Neural progenitor cell (in vitro differentiated cells): ENCODE measurements around the gene FGF22. TPM values are rescaled to one million over a fixed set of nuclear protein-coding genes. Genes with fewer than 3 reads are reported as not detected.

ENCODE experiments used
- DNase-seq: peaks from one replicate; pipeline ENCODE4 v3.0.0-alpha.2; 2016; ENCODE audit warnings: low spot score
- H2AFZ ChIP-seq: fragments of 200-600 bp; sonication (generic); replicated peaks from 2 replicates; pipeline ENCODE4 v1.6.1; 2016; ENCODE audit warnings: antibody characterized with exemption
- H3F3A ChIP-seq: fragments of 200-600 bp; sonication (generic); 2 replicates; pipeline ENCODE4 v1.6.1; 2016; ENCODE audit warnings: antibody characterized with exemption, low read depth
- H3K27ac ChIP-seq: fragments of 200-600 bp; sonication (generic); 2 replicates; pipeline ENCODE4 v1.5.1; 2016; ENCODE audit warnings: mild to moderate bottlenecking
- H3K27me3 ChIP-seq: fragments of 200-600 bp; sonication (generic); 2 replicates; pipeline ENCODE4 v1.6.1; 2016; ENCODE audit warnings: mild to moderate bottlenecking, moderate library complexity
- H3K36me3 ChIP-seq: fragments of 200-600 bp; sonication (generic); 2 replicates; pipeline ENCODE4 v1.5.1; 2016
- H3K4me1 ChIP-seq: fragments of 200-600 bp; sonication (generic); 2 replicates; pipeline ENCODE4 v1.6.1; 2016; ENCODE audit warnings: mixed run types
- H3K4me2 ChIP-seq: fragments of 200-600 bp; sonication (generic); 2 replicates; pipeline ENCODE4 v1.6.1; 2016
- H3K4me3 ChIP-seq: fragments of 200-600 bp; sonication (generic); 2 replicates; pipeline ENCODE4 v1.5.1; 2016
- H3K79me2 ChIP-seq: fragments of 200-600 bp; sonication (generic); 2 replicates; pipeline ENCODE4 v1.6.1; 2016; ENCODE audit warnings: low read depth
- H3K9ac ChIP-seq: fragments of 200-600 bp; sonication (generic); 2 replicates; pipeline ENCODE4 v1.6.1; 2016
- H3K9me3 ChIP-seq: fragments of 200-600 bp; sonication (generic); 2 replicates; pipeline ENCODE4 v1.5.1; 2016; ENCODE audit warnings: low read depth
- H4K20me1 ChIP-seq: fragments of 200-600 bp; sonication (generic); 2 replicates; pipeline ENCODE4 v1.6.1; 2016; ENCODE audit warnings: low read depth
- H3K27ac Mint-ChIP-seq: 3 replicates; pipeline ENCODE4 v1.8.0; 2021; ENCODE audit warnings: mixed read lengths
- H3K27me3 Mint-ChIP-seq: 2 replicates; pipeline ENCODE4 v1.8.0; 2022; ENCODE audit warnings: low read depth, mild to moderate bottlenecking, inconsistent platforms, moderate library complexity, mixed read lengths; ENCODE audit not compliant: insufficient read depth
- H3K36me3 Mint-ChIP-seq: 3 replicates; pipeline ENCODE4 v1.8.0; 2021; ENCODE audit warnings: mixed read lengths
- H3K4me1 Mint-ChIP-seq: 3 replicates; pipeline ENCODE4 v1.8.0; 2021; ENCODE audit warnings: mixed read lengths
- H3K4me3 Mint-ChIP-seq: 3 replicates; pipeline ENCODE4 v1.8.0; 2021; ENCODE audit warnings: mild to moderate bottlenecking, moderate library complexity, mixed read lengths
- H3K9me3 Mint-ChIP-seq: 3 replicates; pipeline ENCODE4 v1.8.0; 2020; ENCODE audit warnings: mixed read lengths
- EZH2 ChIP-seq: fragments of 200-600 bp; sonication (generic); IDR thresholded peaks from 2 replicates; pipeline ENCODE4 v1.6.1; 2017; ENCODE audit warnings: antibody characterized with exemption, mild to moderate bottlenecking, moderate library complexity
- EZH2phosphoT487 ChIP-seq: fragments of 200-600 bp; sonication (generic); IDR thresholded peaks from 2 replicates; pipeline ENCODE4 v1.6.1; 2017; ENCODE audit warnings: antibody characterized with exemption
- total RNA-seq: library from RNA; depleted of rRNA; stranded (reverse); fragments of >200 nt; gene quantifications from 2 replicates; pipeline ENCODE4 v1.2.3, GENCODE V29; 2015; ENCODE audit warnings: low replicate concordance
- TF ChIP-seq, protein P1 (sequence below): fragments of 200-600 bp; sonication (generic); IDR thresholded peaks from 2 replicates; pipeline ENCODE4 v1.5.1; 2017; ENCODE audit warnings: antibody characterized with exemption, mild to moderate bottlenecking

The FGF22 gene
- total RNA-seq, 1 donor from 2014 or later = not detected

- Mint-ChIP-seq H3K36me3 (no peaks in the 10 kb centered on the region), H3K4me1 (peaks cover 6% of the 10 kb centered on the region)
- H3K4me3 ChIP-seq = no peak overlapping the region
Measured at GRCh38 chr19:670609-671075, 31.0 kb downstream of the FGF22 start.

DNA sequence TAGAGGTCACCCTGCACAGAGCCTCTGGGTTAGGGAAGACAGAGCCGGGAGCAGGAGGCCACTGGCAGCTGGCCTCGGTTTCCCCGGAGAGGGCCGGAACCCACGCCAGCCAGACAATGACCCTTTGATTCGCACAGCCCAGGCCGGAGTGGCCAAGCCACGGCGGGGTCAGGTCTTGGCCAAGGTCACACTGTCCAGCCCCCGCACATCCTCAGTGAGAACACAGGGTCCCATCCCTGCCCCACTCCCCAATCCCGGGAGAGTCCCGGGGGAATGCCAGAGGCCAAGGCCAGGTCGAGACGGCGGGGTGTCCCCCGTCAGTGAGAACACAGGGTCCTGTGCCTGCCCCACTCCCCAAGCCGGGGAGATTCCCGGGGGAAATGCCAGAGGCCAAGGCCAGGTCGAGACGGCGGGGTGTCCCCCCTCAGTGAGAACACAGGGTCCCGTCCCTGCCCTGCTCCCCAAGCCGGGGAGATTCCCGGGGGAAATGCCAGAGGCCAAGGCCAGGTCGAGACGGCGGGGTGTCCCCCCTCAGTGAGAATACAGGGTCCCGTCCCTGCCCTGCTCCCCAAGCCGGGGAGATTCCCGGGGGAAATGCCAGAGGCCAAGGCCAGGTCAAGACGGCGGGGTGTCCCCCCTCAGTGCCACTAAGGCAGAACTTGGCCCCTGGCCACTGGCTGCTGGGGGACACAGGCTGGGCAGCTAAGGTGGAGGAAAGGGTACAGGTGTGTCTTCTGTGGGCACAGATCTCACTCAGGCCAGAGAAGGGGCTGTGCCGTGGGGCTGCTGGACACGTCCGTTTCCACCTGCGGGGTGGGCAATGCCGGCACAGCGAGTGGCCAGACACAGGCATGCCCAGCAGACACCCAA, 34.8 kb downstream of the FGF22 start:
- H3K4me2 ChIP-seq = no peak overlapping the region
- no peak overlapping the region for H2AFZ ChIP-seq
- H3K27ac Mint-ChIP-seq = no peak overlapping the region
- H3F3A ChIP-seq = peaks cover 20% of the 10 kb centered on the region
- peak overlapping the region; percentile 33 for H3K4me3 Mint-ChIP-seq
- H3K4me3 ChIP-seq = no peak overlapping the region
- H3K27ac ChIP-seq = no peak overlapping the region
- H3K27me3 Mint-ChIP-seq = peaks cover 12% of the 10 kb centered on the region
- TF ChIP-seq EZH2phosphoT487 (no peak), EZH2 (no peak)
- TF ChIP-seq, protein P1, sequence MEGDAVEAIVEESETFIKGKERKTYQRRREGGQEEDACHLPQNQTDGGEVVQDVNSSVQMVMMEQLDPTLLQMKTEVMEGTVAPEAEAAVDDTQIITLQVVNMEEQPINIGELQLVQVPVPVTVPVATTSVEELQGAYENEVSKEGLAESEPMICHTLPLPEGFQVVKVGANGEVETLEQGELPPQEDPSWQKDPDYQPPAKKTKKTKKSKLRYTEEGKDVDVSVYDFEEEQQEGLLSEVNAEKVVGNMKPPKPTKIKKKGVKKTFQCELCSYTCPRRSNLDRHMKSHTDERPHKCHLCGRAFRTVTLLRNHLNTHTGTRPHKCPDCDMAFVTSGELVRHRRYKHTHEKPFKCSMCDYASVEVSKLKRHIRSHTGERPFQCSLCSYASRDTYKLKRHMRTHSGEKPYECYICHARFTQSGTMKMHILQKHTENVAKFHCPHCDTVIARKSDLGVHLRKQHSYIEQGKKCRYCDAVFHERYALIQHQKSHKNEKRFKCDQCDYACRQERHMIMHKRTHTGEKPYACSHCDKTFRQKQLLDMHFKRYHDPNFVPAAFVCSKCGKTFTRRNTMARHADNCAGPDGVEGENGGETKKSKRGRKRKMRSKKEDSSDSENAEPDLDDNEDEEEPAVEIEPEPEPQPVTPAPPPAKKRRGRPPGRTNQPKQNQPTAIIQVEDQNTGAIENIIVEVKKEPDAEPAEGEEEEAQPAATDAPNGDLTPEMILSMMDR = no peak
- H4K20me1 ChIP-seq = peaks cover 24% of the 10 kb centered on the region
- no peaks in the 10 kb centered on the region for H3K79me2 ChIP-seq
- H3K36me3 Mint-ChIP-seq = no peaks in the 10 kb centered on the region
- H3K27me3 ChIP-seq = peaks cover 46% of the 10 kb centered on the region
- DNase-seq = no peak
- no peaks in the 10 kb centered on the region for H3K9me3 Mint-ChIP-seq
- H3K9me3 ChIP-seq = no peaks in the 10 kb centered on the region
- H3K4me1 ChIP-seq = peaks cover 5% of the 10 kb centered on the region
- no peaks in the 10 kb centered on the region for H3K36me3 ChIP-seq
- no peak overlapping the region for H3K9ac ChIP-seq
- H3K4me1 Mint-ChIP-seq = peaks cover 9% of the 10 kb centered on the region

More at GRCh38 chr19:670609-671075, 31.0 kb downstream of the FGF22 start:
- H3F3A ChIP-seq = peaks cover 5% of the 10 kb centered on the region
- H3K27me3 ChIP-seq = peaks cover 15% of the 10 kb centered on the region
- DNase-seq = no peak
- H4K20me1 ChIP-seq = no peaks in the 10 kb centered on the region
- no peak overlapping the region for H3K9ac ChIP-seq
- peaks cover 5% of the 10 kb centered on the region for H3K9me3 Mint-ChIP-seq
- H2AFZ ChIP-seq = no peak overlapping the region
- no peak overlapping the region for H3K27ac ChIP-seq
- TF ChIP-seq, protein P1 = peak; percentile 10
- TF ChIP-seq EZH2phosphoT487 = no peak
- no peaks in the 10 kb centered on the region for H3K4me1 ChIP-seq
- H3K36me3 ChIP-seq = no peaks in the 10 kb centered on the region
- peaks cover 10% of the 10 kb centered on the region for H3K27me3 Mint-ChIP-seq
- H3K9me3 ChIP-seq = no peaks in the 10 kb centered on the region
- H3K79me2 ChIP-seq = no peaks in the 10 kb centered on the region
- H3K4me2 ChIP-seq = no peak overlapping the region
- H3K27ac Mint-ChIP-seq = no peak overlapping the region
- no peak overlapping the region for H3K4me3 Mint-ChIP-seq

- H3K27ac ChIP-seq = no peak overlapping the region
- peaks cover 46% of the 10 kb centered on the region for H3K27me3 ChIP-seq
- no peaks in the 10 kb centered on the region for H3K79me2 ChIP-seq
Measured at GRCh38 chr19:676007-676338, 36.3 kb downstream of the FGF22 start.

More at GRCh38 chr19:676007-676338, 36.3 kb downstream of the FGF22 start:
- H3K4me3 Mint-ChIP-seq = peak overlapping the region; percentile 43
- H3F3A ChIP-seq = peaks cover 22% of the 10 kb centered on the region
- no peak overlapping the region for H3K27ac Mint-ChIP-seq
- H3K4me3 ChIP-seq = no peak overlapping the region
- TF ChIP-seq, protein P1 = no peak
- TF ChIP-seq EZH2phosphoT487 (no peak), EZH2 (no peak)
- no peak overlapping the region for H3K4me2 ChIP-seq
- H3K36me3 ChIP-seq = no peaks in the 10 kb centered on the region
- H3K9ac ChIP-seq = no peak overlapping the region
- no peaks in the 10 kb centered on the region for H3K9me3 ChIP-seq
- DNase-seq = no peak
- peaks cover 12% of the 10 kb centered on the region for H3K27me3 Mint-ChIP-seq
- no peaks in the 10 kb centered on the region for H3K36me3 Mint-ChIP-seq
- no peaks in the 10 kb centered on the region for H3K9me3 Mint-ChIP-seq
- peaks cover 7% of the 10 kb centered on the region for H3K4me1 ChIP-seq
- peaks cover 9% of the 10 kb centered on the region for H3K4me1 Mint-ChIP-seq
- H4K20me1 ChIP-seq = peaks cover 26% of the 10 kb centered on the region
- no peak overlapping the region for H2AFZ ChIP-seq
